ENCODE results near the gene CRTC2.

DNA sequence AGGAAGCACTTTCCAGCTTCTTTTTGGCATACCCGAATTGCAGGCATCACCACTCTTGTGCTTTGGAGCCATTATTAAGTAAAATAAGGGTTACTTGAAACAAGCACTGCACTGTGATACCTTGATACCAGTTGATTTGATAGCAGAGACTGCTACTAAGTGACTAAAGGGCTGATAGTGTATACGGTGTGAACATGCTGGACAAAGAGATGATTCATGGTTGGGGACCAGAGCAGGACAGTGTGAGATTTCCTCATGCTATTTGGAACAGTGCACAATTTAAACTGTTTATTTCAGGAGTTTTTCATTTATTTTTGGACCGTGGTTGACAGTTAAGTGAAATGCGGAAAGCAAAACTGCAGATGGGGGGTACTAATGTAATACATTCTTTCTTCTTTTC is 42.0 kb upstream of the CRTC2 start:
- TF ChIP-seq, protein P1, sequence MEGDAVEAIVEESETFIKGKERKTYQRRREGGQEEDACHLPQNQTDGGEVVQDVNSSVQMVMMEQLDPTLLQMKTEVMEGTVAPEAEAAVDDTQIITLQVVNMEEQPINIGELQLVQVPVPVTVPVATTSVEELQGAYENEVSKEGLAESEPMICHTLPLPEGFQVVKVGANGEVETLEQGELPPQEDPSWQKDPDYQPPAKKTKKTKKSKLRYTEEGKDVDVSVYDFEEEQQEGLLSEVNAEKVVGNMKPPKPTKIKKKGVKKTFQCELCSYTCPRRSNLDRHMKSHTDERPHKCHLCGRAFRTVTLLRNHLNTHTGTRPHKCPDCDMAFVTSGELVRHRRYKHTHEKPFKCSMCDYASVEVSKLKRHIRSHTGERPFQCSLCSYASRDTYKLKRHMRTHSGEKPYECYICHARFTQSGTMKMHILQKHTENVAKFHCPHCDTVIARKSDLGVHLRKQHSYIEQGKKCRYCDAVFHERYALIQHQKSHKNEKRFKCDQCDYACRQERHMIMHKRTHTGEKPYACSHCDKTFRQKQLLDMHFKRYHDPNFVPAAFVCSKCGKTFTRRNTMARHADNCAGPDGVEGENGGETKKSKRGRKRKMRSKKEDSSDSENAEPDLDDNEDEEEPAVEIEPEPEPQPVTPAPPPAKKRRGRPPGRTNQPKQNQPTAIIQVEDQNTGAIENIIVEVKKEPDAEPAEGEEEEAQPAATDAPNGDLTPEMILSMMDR (IDR thresholded peaks at IDR 0.05), result no peak
- no peak for TF ChIP-seq POLR2A (IDR thresholded peaks at IDR 0.05)
